Measurements from ENCODE around the gene PICK1.
"Not testable (repeated sequence)": the region's sequence is repeated elsewhere in the genome, so short reads cannot be mapped to it uniquely, and the experiment has no call there.

Gene PICK1

DNA sequence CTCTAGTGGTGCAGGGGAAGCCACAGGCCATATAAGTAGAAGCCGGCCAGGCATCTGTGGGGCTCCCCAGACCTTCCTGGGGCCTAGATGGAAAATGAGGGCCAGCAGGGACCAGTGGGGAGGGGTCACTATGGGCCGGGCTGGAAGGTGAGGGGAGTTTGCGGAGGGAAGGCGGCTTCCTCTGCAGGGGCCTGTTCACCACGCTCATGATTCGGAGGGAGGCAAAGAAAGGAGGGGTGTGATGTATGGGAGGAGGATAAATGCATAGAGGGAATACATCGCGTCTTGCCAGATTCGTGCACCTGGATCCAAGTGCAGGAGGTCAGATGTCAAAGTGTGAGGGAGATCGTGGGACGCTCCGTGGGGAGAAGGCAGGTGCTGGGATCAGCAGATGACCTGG, 19.9 kb downstream of the PICK1 start:
- no peak overlapping the region for H3K4me3 ChIP-seq (IDR thresholded peaks at IDR 0.05; ENCODE audit: insufficient read depth, low read depth, low read length)
- H3K79me2 ChIP-seq (ENCODE audit: insufficient read depth, low read depth) = no peaks in the 10 kb centered on the region
- H3K27ac ChIP-seq = no peak overlapping the region
- H3K36me3 ChIP-seq (ENCODE audit: insufficient read depth) = no peaks in the 10 kb centered on the region
- H2AFZ ChIP-seq (ENCODE audit: low read depth) = no peak overlapping the region
- no peak overlapping the region for H3K4me2 ChIP-seq
- TF ChIP-seq, protein P1, sequence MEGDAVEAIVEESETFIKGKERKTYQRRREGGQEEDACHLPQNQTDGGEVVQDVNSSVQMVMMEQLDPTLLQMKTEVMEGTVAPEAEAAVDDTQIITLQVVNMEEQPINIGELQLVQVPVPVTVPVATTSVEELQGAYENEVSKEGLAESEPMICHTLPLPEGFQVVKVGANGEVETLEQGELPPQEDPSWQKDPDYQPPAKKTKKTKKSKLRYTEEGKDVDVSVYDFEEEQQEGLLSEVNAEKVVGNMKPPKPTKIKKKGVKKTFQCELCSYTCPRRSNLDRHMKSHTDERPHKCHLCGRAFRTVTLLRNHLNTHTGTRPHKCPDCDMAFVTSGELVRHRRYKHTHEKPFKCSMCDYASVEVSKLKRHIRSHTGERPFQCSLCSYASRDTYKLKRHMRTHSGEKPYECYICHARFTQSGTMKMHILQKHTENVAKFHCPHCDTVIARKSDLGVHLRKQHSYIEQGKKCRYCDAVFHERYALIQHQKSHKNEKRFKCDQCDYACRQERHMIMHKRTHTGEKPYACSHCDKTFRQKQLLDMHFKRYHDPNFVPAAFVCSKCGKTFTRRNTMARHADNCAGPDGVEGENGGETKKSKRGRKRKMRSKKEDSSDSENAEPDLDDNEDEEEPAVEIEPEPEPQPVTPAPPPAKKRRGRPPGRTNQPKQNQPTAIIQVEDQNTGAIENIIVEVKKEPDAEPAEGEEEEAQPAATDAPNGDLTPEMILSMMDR (conservative IDR thresholded peaks at IDR 0.05; ENCODE audit: low read depth, low read length) = no peak
- H3K9ac ChIP-seq = no peak overlapping the region
- H4K20me1 ChIP-seq (ENCODE audit: insufficient read depth) = no peaks in the 10 kb centered on the region
- no peaks in the 10 kb centered on the region for H3K4me1 ChIP-seq (ENCODE audit: low read depth, poor library complexity, severe bottlenecking)
- no peaks in the 10 kb centered on the region for H3K27me3 ChIP-seq (ENCODE audit: insufficient read depth, low read depth)

DNA sequence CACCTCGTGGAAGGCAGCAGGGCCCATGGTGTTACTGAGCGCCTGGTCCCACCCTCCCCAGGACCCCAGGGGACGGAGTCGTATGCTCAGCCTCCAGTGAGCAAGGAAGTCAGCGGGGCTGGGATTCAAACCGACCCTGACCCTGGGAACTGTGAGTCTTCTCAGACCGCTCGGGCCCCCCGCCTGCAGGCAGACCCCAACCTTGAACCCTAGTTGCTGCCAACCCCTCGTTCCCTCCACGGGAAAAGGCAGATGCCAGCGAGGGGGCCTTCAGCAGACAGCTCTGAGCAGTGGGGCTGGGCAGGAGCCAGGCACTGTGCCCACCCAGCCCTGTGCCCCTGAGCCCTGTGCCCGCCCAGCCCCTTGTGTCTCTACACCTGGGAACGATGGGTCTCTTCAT, 20.4 kb downstream of the PICK1 start:
- H2AFZ ChIP-seq (ENCODE audit: low read depth) = no peak overlapping the region
- H3K4me3 ChIP-seq (IDR thresholded peaks at IDR 0.05; ENCODE audit: insufficient read depth, low read depth, low read length) = no peak overlapping the region
- no peak overlapping the region for H3K4me2 ChIP-seq
- no peak overlapping the region for H3K9ac ChIP-seq
- H3K4me1 ChIP-seq (ENCODE audit: low read depth, poor library complexity, severe bottlenecking) = no peaks in the 10 kb centered on the region
- H3K27ac ChIP-seq = no peak overlapping the region
- no peaks in the 10 kb centered on the region for H3K27me3 ChIP-seq (ENCODE audit: insufficient read depth, low read depth)
- H3K79me2 ChIP-seq (ENCODE audit: insufficient read depth, low read depth) = no peaks in the 10 kb centered on the region
- no peaks in the 10 kb centered on the region for H3K36me3 ChIP-seq (ENCODE audit: insufficient read depth)
- TF ChIP-seq, protein P1 (conservative IDR thresholded peaks at IDR 0.05; ENCODE audit: low read depth, low read length) = no peak
- no peaks in the 10 kb centered on the region for H4K20me1 ChIP-seq (ENCODE audit: insufficient read depth)

DNA sequence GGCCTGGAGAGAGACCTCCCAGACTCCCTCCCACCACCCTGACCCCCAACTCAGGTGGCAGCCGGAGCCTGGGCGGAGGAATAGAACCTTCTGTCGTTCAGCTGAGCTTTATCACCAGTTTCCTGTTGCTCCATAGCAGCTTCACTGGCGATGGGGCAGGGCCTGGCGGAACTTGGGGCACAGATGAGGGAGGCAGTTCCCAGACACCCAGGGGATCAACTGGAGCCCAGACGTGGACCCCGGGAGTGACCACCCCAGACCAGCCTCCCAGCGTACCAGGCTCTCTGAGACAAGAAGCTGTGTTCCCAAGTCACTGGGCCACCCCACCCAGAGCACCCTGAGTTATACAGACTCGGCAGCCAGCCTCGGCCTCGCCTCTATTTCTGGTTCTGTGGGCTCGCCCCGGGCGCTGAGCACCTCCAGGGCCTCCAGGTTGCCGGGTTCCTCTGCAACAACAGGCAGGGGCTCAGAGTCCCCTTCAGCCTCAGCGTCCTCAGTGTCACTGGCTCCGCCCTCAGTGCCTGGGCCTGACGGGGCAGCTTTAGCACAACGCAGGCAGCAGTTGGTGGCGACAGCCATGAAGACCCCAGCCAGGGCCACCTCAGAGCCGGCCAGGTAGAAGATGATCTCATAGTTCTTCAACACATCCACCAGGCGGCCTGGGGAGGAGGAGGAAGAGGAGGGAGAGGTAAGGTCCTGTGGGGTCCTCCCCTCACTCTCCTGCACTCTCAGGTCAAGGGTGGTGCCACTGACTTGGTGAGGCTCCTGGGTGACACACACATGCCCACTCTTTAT, 21.0 kb downstream of the PICK1 start:
- no peak overlapping the region for H2AFZ ChIP-seq (ENCODE audit: low read depth)
- H3K4me3 ChIP-seq (IDR thresholded peaks at IDR 0.05; ENCODE audit: insufficient read depth, low read depth, low read length) = no peak overlapping the region
- H3K79me2 ChIP-seq (ENCODE audit: insufficient read depth, low read depth) = no peaks in the 10 kb centered on the region
- H3K4me2 ChIP-seq = no peak overlapping the region
- H3K36me3 ChIP-seq (ENCODE audit: insufficient read depth) = no peaks in the 10 kb centered on the region
- H3K4me1 ChIP-seq (ENCODE audit: low read depth, poor library complexity, severe bottlenecking) = no peaks in the 10 kb centered on the region
- H4K20me1 ChIP-seq (ENCODE audit: insufficient read depth) = no peaks in the 10 kb centered on the region
- no peaks in the 10 kb centered on the region for H3K27me3 ChIP-seq (ENCODE audit: insufficient read depth, low read depth)
- no peak overlapping the region for H3K27ac ChIP-seq
- TF ChIP-seq, protein P1 (conservative IDR thresholded peaks at IDR 0.05; ENCODE audit: low read depth, low read length) = no peak
- H3K9ac ChIP-seq = no peak overlapping the region

DNA sequence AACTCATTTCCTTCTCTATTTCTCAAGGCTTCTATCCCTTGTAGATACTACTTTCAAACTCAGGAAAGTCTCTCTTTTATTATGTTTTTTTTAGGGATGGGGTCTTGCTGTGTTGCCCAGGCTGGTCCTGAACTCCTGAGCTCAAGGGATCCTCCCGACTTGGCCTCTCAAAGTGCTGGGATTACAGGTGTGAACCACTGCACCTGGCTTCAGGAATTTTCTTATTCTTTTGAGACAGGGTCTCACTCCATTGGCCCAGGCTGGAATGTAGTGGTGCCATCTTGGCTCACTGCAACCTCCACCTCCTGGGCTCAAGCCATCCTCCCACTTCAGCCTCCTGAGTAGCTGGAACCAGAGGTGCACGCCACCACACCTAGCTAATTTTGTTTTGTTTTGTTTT, 22.0 kb downstream of the PICK1 start:
- not testable (repeated sequence) for H4K20me1 ChIP-seq (ENCODE audit: insufficient read depth); H3K27ac ChIP-seq; H2AFZ ChIP-seq (ENCODE audit: low read depth); H3K79me2 ChIP-seq (ENCODE audit: insufficient read depth, low read depth); H3K4me3 ChIP-seq (IDR thresholded peaks at IDR 0.05; ENCODE audit: insufficient read depth, low read depth, low read length); H3K36me3 ChIP-seq (ENCODE audit: insufficient read depth); H3K4me1 ChIP-seq (ENCODE audit: low read depth, poor library complexity, severe bottlenecking); H3K9ac ChIP-seq; H3K27me3 ChIP-seq (ENCODE audit: insufficient read depth, low read depth); H3K4me2 ChIP-seq

DNA sequence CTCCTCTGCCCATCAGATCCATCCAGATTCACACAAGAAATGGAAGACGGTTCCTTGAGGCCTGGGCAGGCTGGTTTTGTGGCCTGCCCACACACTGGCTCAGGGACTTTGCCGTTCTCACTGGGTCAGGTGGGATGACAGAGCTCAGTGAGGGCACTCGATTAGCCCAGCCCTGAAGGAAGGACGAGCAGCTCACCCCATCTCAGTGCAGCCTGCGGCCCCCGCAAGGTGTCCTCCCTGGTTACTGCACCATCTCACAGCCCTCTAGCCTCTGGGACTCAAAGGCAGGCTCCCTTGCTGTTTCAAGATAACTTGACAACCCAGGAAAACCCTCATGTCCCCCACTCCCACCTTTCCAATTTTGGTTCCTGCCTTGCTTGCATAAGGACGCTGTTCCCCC, 22.6 kb downstream of the PICK1 start:
- Histone ChIP-seq H3K27ac (no peak overlapping the region), H3K36me3 (ENCODE audit: insufficient read depth) (no peaks in the 10 kb centered on the region), H3K9ac (no peak overlapping the region), H3K4me2 (no peak overlapping the region), H3K4me3 (IDR thresholded peaks at IDR 0.05; ENCODE audit: insufficient read depth, low read depth, low read length) (no peak overlapping the region), H3K27me3 (ENCODE audit: insufficient read depth, low read depth) (no peaks in the 10 kb centered on the region), H3K79me2 (ENCODE audit: insufficient read depth, low read depth) (no peaks in the 10 kb centered on the region), H3K4me1 (ENCODE audit: low read depth, poor library complexity, severe bottlenecking) (no peaks in the 10 kb centered on the region), H4K20me1 (ENCODE audit: insufficient read depth) (no peaks in the 10 kb centered on the region), H2AFZ (ENCODE audit: low read depth) (no peak overlapping the region)
- TF ChIP-seq, protein P1 (conservative IDR thresholded peaks at IDR 0.05; ENCODE audit: low read depth, low read length) = no peak
